VCaP (cell line): ENCODE results near the gene GNB1L.
A peak's percentile ranks its signal among the peaks of the same experiment; 100 is the strongest.

Experiments used
- H3K27ac ChIP-seq: fragments of 450-650 bp; 2 replicates; pipeline ENCODE4 v1.5.1; 2017
- CTCF ChIP-seq: fragments of 450-650 bp; conservative IDR thresholded peaks from 2 replicates; pipeline ENCODE4 v1.5.1; 2017; ENCODE audit warnings: mild to moderate bottlenecking, moderate library complexity

The GNB1L gene

GRCh38 chr22:19848298-19849224, 6.1 kb downstream of the GNB1L start:
- TF ChIP-seq CTCF = no peak
- H3K27ac ChIP-seq = peak overlapping the region; percentile 99

- peak overlapping the region; percentile 99; the same call in 1 of the 2 replicates for H3K27ac ChIP-seq
- no peak for TF ChIP-seq CTCF
Observed at GRCh38 chr22:19847345-19847632, 7.4 kb downstream of the GNB1L start.

GRCh38 chr22:19846620-19847344, 7.9 kb downstream of the GNB1L start:
- peak overlapping the region; percentile 99 for H3K27ac ChIP-seq
- TF ChIP-seq CTCF = no peak

GRCh38 chr22:19845054-19845722, 9.5 kb downstream of the GNB1L start:
- peak overlapping the region; percentile 99 for H3K27ac ChIP-seq
- no peak for TF ChIP-seq CTCF

GRCh38 chr22:19844377-19845053, 10.2 kb downstream of the GNB1L start:
- peak; percentile 37 for TF ChIP-seq CTCF
- H3K27ac ChIP-seq = peak overlapping the region; percentile 99

- H3K27ac ChIP-seq = peak overlapping the region; percentile 99
- TF ChIP-seq CTCF = no peak
Observed at GRCh38 chr22:19843857-19844376, 10.8 kb downstream of the GNB1L start.
